ENCODE measurements around the gene TDRKH.

TDRKH gene

DNA sequence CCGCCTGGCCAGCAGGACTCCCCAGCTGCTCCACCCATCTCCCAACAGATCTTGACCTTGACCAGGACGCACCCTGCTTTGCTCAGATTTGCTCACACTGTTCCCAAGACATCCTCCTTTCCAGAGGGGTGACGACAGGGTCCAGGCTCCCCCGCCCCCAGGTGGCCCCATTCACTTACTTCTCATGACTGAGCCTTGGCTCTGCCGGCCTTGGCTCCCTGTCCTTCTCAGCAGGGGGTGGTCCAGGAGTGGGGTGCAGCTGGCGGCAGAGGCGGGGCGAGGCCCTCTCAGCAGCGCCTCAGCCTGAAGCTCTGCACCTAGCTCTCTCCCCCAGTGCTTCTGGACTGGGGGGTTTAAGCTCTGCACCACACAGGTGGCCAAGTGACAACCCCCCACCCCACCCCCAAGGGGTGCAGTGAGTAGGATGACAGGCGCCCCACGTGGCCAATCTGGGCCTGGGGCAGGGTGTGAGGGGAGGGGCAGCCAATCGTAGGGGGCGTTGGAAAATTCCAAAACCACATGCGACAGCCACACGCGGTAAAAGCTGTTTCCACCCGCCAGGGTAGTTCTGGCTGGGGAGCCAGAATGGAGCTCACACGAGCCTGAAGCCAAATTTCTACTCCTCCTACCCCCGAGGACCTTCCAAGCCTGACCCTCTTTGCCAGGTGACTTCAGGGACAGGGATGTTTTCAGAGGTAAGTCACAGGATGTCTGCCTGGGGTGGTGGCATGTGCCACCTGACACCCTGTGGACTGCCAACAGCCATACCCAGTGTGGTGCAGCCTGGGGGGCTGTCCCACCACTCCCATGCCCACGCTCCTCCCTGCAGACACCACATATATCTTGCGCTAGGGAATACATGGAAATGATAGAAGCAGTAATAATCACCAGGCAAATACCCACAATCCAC is 35.7 kb upstream of the TDRKH start:
- TF ChIP-seq EZH2 (optimal IDR thresholded peaks at IDR 0.05; ENCODE audit: low read depth, low read length) (no peak), EZH2phosphoT487 (IDR thresholded peaks at IDR 0.05; ENCODE audit: low read length) (no peak)
- TF ChIP-seq, protein P1, sequence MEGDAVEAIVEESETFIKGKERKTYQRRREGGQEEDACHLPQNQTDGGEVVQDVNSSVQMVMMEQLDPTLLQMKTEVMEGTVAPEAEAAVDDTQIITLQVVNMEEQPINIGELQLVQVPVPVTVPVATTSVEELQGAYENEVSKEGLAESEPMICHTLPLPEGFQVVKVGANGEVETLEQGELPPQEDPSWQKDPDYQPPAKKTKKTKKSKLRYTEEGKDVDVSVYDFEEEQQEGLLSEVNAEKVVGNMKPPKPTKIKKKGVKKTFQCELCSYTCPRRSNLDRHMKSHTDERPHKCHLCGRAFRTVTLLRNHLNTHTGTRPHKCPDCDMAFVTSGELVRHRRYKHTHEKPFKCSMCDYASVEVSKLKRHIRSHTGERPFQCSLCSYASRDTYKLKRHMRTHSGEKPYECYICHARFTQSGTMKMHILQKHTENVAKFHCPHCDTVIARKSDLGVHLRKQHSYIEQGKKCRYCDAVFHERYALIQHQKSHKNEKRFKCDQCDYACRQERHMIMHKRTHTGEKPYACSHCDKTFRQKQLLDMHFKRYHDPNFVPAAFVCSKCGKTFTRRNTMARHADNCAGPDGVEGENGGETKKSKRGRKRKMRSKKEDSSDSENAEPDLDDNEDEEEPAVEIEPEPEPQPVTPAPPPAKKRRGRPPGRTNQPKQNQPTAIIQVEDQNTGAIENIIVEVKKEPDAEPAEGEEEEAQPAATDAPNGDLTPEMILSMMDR (IDR thresholded peaks at IDR 0.05; ENCODE audit: low read length) = no peak
- H3K9ac ChIP-seq (ENCODE audit: low read length) = no peak overlapping the region
- no peaks in the 10 kb centered on the region for H3K9me2 ChIP-seq (replicated peaks; ENCODE audit: insufficient read depth, low read length)
- H2AFZ ChIP-seq (ENCODE audit: low read length) = no peak overlapping the region
- DNase-seq = no peak
- no peak overlapping the region for H3K4me2 ChIP-seq (ENCODE audit: low read depth, low read length)
- no peaks in the 10 kb centered on the region for H4K20me1 ChIP-seq (ENCODE audit: insufficient read depth, low read length)
- no peak overlapping the region for H3K4me3 ChIP-seq (ENCODE audit: low read length)
- H3K27me3 ChIP-seq (replicated peaks; ENCODE audit: insufficient read depth, low read length) = no peaks in the 10 kb centered on the region
- H3K36me3 ChIP-seq (replicated peaks; ENCODE audit: insufficient read depth, low read length) = no peaks in the 10 kb centered on the region
- H3K27ac ChIP-seq (ENCODE audit: low read length) = no peak overlapping the region
- H3K4me1 ChIP-seq (ENCODE audit: low read length) = peaks cover 21% of the 10 kb centered on the region
- no peaks in the 10 kb centered on the region for H3K79me2 ChIP-seq (ENCODE audit: low read length)
- no peaks in the 10 kb centered on the region for H3F3A ChIP-seq (ENCODE audit: insufficient read depth, low read length)
- no peaks in the 10 kb centered on the region for H3K9me3 ChIP-seq (replicated peaks; ENCODE audit: insufficient read depth, low read length)

DNA sequence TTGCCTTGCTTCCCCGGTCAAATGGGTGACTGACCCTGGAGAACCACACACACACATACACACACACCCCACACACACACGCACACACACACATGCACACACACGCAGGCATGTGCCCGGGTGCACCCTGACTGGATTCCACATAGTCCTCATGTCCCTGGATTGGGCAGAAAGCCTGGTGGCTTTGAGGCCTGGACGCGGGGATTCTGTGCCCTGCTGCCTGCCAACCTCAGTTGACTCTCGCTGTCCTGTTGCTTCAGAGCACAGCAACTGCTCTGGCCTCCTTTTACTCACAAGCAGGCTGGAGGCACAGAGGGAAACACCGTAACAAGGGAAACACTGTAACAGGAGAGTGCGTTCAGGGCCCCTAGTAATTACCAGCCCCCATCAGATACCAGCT is 34.9 kb upstream of the TDRKH start:
- Histone ChIP-seq H3K9me3 (replicated peaks; ENCODE audit: insufficient read depth, low read length) (no peaks in the 10 kb centered on the region), H3K27ac (ENCODE audit: low read length) (no peak overlapping the region), H3F3A (ENCODE audit: insufficient read depth, low read length) (no peaks in the 10 kb centered on the region), H2AFZ (ENCODE audit: low read length) (no peak overlapping the region), H3K79me2 (ENCODE audit: low read length) (no peaks in the 10 kb centered on the region), H3K9ac (ENCODE audit: low read length) (no peak overlapping the region), H3K27me3 (replicated peaks; ENCODE audit: insufficient read depth, low read length) (no peaks in the 10 kb centered on the region), H3K9me2 (replicated peaks; ENCODE audit: insufficient read depth, low read length) (no peaks in the 10 kb centered on the region), H3K4me3 (ENCODE audit: low read length) (no peak overlapping the region), H3K4me1 (ENCODE audit: low read length) (peaks cover 22% of the 10 kb centered on the region), H3K4me2 (ENCODE audit: low read depth, low read length) (no peak overlapping the region), H3K36me3 (replicated peaks; ENCODE audit: insufficient read depth, low read length) (no peaks in the 10 kb centered on the region), H4K20me1 (ENCODE audit: insufficient read depth, low read length) (no peaks in the 10 kb centered on the region)
- TF ChIP-seq EZH2 (optimal IDR thresholded peaks at IDR 0.05; ENCODE audit: low read depth, low read length) = no peak
- no peak for TF ChIP-seq EZH2phosphoT487 (IDR thresholded peaks at IDR 0.05; ENCODE audit: low read length)
- TF ChIP-seq, protein P1 (IDR thresholded peaks at IDR 0.05; ENCODE audit: low read length) = no peak
- no peak for DNase-seq

DNA sequence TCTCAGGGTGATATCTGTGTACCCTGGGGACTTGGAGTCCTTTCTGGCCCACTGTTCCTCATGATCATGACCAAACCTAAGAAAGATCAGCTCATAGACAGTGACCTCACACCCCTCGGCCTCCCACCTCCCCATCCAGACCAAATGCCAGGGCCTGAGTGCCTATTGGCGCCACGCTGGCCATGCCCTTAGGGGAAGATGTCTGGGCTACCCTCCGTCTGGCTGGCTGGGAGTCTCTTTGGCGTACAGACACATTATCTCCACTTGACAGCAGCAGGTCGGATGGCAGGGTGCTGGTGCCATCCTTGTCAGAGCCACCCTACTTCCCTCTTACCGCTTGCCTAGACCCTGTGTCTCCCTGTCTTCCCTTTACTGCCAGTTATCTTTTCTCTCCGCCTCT is 32.9 kb upstream of the TDRKH start:
- Histone ChIP-seq H3F3A (ENCODE audit: insufficient read depth, low read length) (no peaks in the 10 kb centered on the region), H3K36me3 (replicated peaks; ENCODE audit: insufficient read depth, low read length) (no peaks in the 10 kb centered on the region), H3K27ac (ENCODE audit: low read length) (no peak overlapping the region), H3K79me2 (ENCODE audit: low read length) (no peaks in the 10 kb centered on the region), H3K27me3 (replicated peaks; ENCODE audit: insufficient read depth, low read length) (no peaks in the 10 kb centered on the region), H3K9me3 (replicated peaks; ENCODE audit: insufficient read depth, low read length) (no peaks in the 10 kb centered on the region), H3K9ac (ENCODE audit: low read length) (no peak overlapping the region), H3K9me2 (replicated peaks; ENCODE audit: insufficient read depth, low read length) (no peaks in the 10 kb centered on the region), H3K4me2 (ENCODE audit: low read depth, low read length) (no peak overlapping the region), H3K4me3 (ENCODE audit: low read length) (no peak overlapping the region), H2AFZ (ENCODE audit: low read length) (no peak overlapping the region), H3K4me1 (ENCODE audit: low read length) (peaks cover 18% of the 10 kb centered on the region), H4K20me1 (ENCODE audit: insufficient read depth, low read length) (no peaks in the 10 kb centered on the region)
- TF ChIP-seq EZH2 (optimal IDR thresholded peaks at IDR 0.05; ENCODE audit: low read depth, low read length) = no peak
- TF ChIP-seq, protein P1 (IDR thresholded peaks at IDR 0.05; ENCODE audit: low read length) = no peak
- no peak for TF ChIP-seq EZH2phosphoT487 (IDR thresholded peaks at IDR 0.05; ENCODE audit: low read length)
- no peak for DNase-seq

Data from MM.1S (cell line).